Right ventricle myocardium superior (tissue), 1 donor: ENCODE measurements around the gene NTN1. TPM values are rescaled to one million over a fixed set of nuclear protein-coding genes. Genes with fewer than 3 reads are reported as not detected.
"Not testable (repeated sequence)": the region's sequence is repeated elsewhere in the genome, so short reads cannot be mapped to it uniquely, and the experiment has no call there.

Source experiments
- ATAC-seq: fragments of 200-7000 bp; cut with Tn5 transposase; one replicate; pipeline ENCODE4 v1.9.1; 2020; ENCODE audit warnings: mild to moderate bottlenecking; ENCODE audit not compliant: poor library complexity
- DNase-seq: peaks from one replicate; pipeline ENCODE4 v3.0.0-alpha.2; 2020
- intact Hi-C: fragments of 100-400 bp; cut with DNase I; formaldehyde crosslinking; loops from one replicate; pipeline ENCODE4 v1.11.2; 2022
- total RNA-seq: library from RNA; stranded (reverse); fragmentation: NEBNext Ultra II Directional; extraction: Animal tissue kit (Norgen Biotek cat#: 25700); gene quantifications from one replicate; pipeline ENCODE4 v1.2.1, GENCODE V29; 2021
- donor health status: DM: no; HTN: yes; CAD: no; lungs with severe emphysema.

The NTN1 gene
- total RNA-seq, 1 donor from 2014 or later, result 19.4 TPM

GRCh38 chr17:9062399-9062902 is 41.1 kb downstream of the NTN1 start:
- DNase-seq, result no peak
- ATAC-seq, result no peak
- intact Hi-C loops, result no loop called here

- intact Hi-C loops, result no loop called here
- DNase-seq (no peak), ATAC-seq (no peak)
Measured at GRCh38 chr17:9064311-9064834, 43.1 kb downstream of the NTN1 start.

- intact Hi-C loops, result no loop called here
- ATAC-seq, result peak; percentile 85
- DNase-seq, result no peak
Measured at GRCh38 chr17:9071016-9071415, 49.7 kb downstream of the NTN1 start.

GRCh38 chr17:9071811-9072498 is 50.6 kb downstream of the NTN1 start:
- peak; percentile 23 for ATAC-seq
- DNase-seq, result no peak

GRCh38 chr17:9072696-9073339 is 51.5 kb downstream of the NTN1 start:
- intact Hi-C loops, result no loop called here
- ATAC-seq, result peak; percentile 60
- DNase-seq, result peak; percentile 82

More at GRCh38 chr17:9071811-9072498, 50.6 kb downstream of the NTN1 start:
- intact Hi-C loops, result no loop called here

GRCh38 chr17:9074131-9074530 is 52.8 kb downstream of the NTN1 start:
- intact Hi-C loops, result no loop called here
- ATAC-seq (no peak), DNase-seq (no peak)

GRCh38 chr17:9079461-9080103 is 58.3 kb downstream of the NTN1 start:
- no peak for DNase-seq
- ATAC-seq, result no peak
- intact Hi-C loops, result no loop called here

- intact Hi-C loops, result no loop called here
- DNase-seq (no peak), ATAC-seq (no peak)
Measured at GRCh38 chr17:9080296-9080914, 59.1 kb downstream of the NTN1 start.

GRCh38 chr17:9080983-9081382 is 59.7 kb downstream of the NTN1 start:
- DNase-seq (no peak), ATAC-seq (no peak)
- intact Hi-C loops, result no loop called here

- DNase-seq (no peak), ATAC-seq (no peak)
- intact Hi-C loops, result no loop called here
Measured at GRCh38 chr17:9086577-9086976, 65.3 kb downstream of the NTN1 start.

- intact Hi-C loops, result no loop called here
- no peak for ATAC-seq
- DNase-seq, result no peak
Measured at GRCh38 chr17:9087921-9088320, 66.6 kb downstream of the NTN1 start.

GRCh38 chr17:9090641-9091096 is 69.4 kb downstream of the NTN1 start:
- intact Hi-C loops, result no loop called here
- no peak for DNase-seq
- peak; percentile 83 for ATAC-seq

GRCh38 chr17:9094193-9094592 is 72.9 kb downstream of the NTN1 start:
- ATAC-seq (no peak), DNase-seq (no peak)
- intact Hi-C loops, result no loop called here

- intact Hi-C loops, result no loop called here
- DNase-seq (no peak), ATAC-seq (no peak)
Measured at GRCh38 chr17:9095390-9095789, 74.1 kb downstream of the NTN1 start.

GRCh38 chr17:9098242-9098825 is 77.0 kb downstream of the NTN1 start:
- ATAC-seq, result no peak
- intact Hi-C loops, result no loop called here
- DNase-seq, result no peak

GRCh38 chr17:9101356-9101755 is 80.0 kb downstream of the NTN1 start:
- DNase-seq (no peak), ATAC-seq (no peak)
- intact Hi-C loops, result no loop called here

GRCh38 chr17:9103193-9103592 is 81.9 kb downstream of the NTN1 start:
- DNase-seq, intact Hi-C loops: not testable (repeated sequence)

GRCh38 chr17:9104370-9105041 is 83.2 kb downstream of the NTN1 start:
- DNase-seq, result peak; percentile 82
- intact Hi-C loops, result no loop called here
- peak; percentile 94 for ATAC-seq

More at GRCh38 chr17:9103193-9103592, 81.9 kb downstream of the NTN1 start:
- not testable (repeated sequence) for ATAC-seq
